OCI-LY1 (cell line): ENCODE data around the gene DCLK1.

ENCODE experiments used
- H2AFZ ChIP-seq: fragments of 200-600 bp; sonication (generic), shearing (Covaris generic); 2 replicates; pipeline ENCODE4 v1.6.0; 2014; ENCODE audit warnings: antibody characterized with exemption, mild to moderate bottlenecking, low read length
- H3F3A ChIP-seq: fragments of 200-600 bp; sonication (generic), shearing (Covaris generic); 2 replicates; pipeline ENCODE4 v1.6.0; 2014; ENCODE audit warnings: mild to moderate bottlenecking, antibody characterized with exemption, low read length, moderate library complexity; ENCODE audit not compliant: insufficient read depth
- H3K27ac ChIP-seq: fragments of 200-600 bp; sonication (generic); 2 replicates; pipeline ENCODE4 v1.5.1; 2014; ENCODE audit warnings: low read length, mixed run types, mild to moderate bottlenecking, low read depth; ENCODE audit not compliant: poor library complexity, severe bottlenecking
- H3K27me3 ChIP-seq: fragments of 200-600 bp; sonication (generic); 2 replicates; pipeline ENCODE4 v1.6.0; 2014; ENCODE audit warnings: antibody characterized with exemption, mild to moderate bottlenecking, low read length, moderate library complexity; ENCODE audit not compliant: insufficient read depth
- H3K36me3 ChIP-seq: fragments of 200-600 bp; sonication (generic); 2 replicates; pipeline ENCODE4 v1.6.1; 2014; ENCODE audit warnings: mild to moderate bottlenecking, antibody characterized with exemption, low read length, moderate library complexity, mixed read lengths; ENCODE audit not compliant: insufficient read depth
- H3K4me1 ChIP-seq: fragments of 200-600 bp; sonication (generic); 2 replicates; pipeline ENCODE4 v1.5.1; 2014; ENCODE audit warnings: mild to moderate bottlenecking, low read length, moderate library complexity; ENCODE audit not compliant: insufficient read depth, severe bottlenecking
- H3K4me2 ChIP-seq: fragments of 200-600 bp; sonication (generic), shearing (Covaris generic); 2 replicates; pipeline ENCODE4 v1.6.1; 2014; ENCODE audit warnings: low read length
- H3K4me3 ChIP-seq: fragments of 200-600 bp; sonication (generic); 2 replicates; pipeline ENCODE4 v1.5.1; 2014; ENCODE audit warnings: low read length, low read depth, mild to moderate bottlenecking, mixed read lengths; ENCODE audit not compliant: poor library complexity, severe bottlenecking
- H3K79me2 ChIP-seq: fragments of 200-600 bp; shearing (Covaris generic); 2 replicates; pipeline ENCODE4 v1.6.1; 2016; ENCODE audit warnings: mixed run types, low read length, mixed read lengths; ENCODE audit not compliant: insufficient read depth
- H3K9ac ChIP-seq: fragments of 200-600 bp; sonication (generic), shearing (Covaris generic); 2 replicates; pipeline ENCODE4 v1.6.1; 2014; ENCODE audit warnings: mild to moderate bottlenecking, low read length, mixed read lengths
- H3K9me2 ChIP-seq: fragments of 200-600 bp; sonication (generic), shearing (Covaris generic); 2 replicates; pipeline ENCODE4 v1.6.1; 2014; ENCODE audit warnings: low read depth, mild to moderate bottlenecking, low read length, mixed read lengths
- H3K9me3 ChIP-seq: fragments of 200-600 bp; shearing (Covaris generic); 2 replicates; pipeline ENCODE4 v1.6.1; 2014; ENCODE audit warnings: low read length, mixed read lengths
- H4K20me1 ChIP-seq: fragments of 200-600 bp; sonication (generic), shearing (Covaris generic); 2 replicates; pipeline ENCODE4 v1.6.0; 2016; ENCODE audit warnings: mild to moderate bottlenecking, low read length; ENCODE audit not compliant: insufficient read depth
- EZH2 ChIP-seq: fragments of 200-600 bp; sonication (generic), shearing (Covaris generic); IDR thresholded peaks from 2 replicates; pipeline ENCODE4 v1.8.0; 2017; ENCODE audit warnings: borderline replicate concordance, mixed run types, mild to moderate bottlenecking, antibody characterized with exemption, low read length, moderate library complexity, mixed read lengths
- TF ChIP-seq, protein P1 (sequence below): fragments of 200-600 bp; sonication (generic), shearing (Covaris generic); IDR thresholded peaks from 2 replicates; pipeline ENCODE4 v1.5.1; 2017; ENCODE audit warnings: mild to moderate bottlenecking, antibody characterized with exemption, low read length, moderate library complexity, mixed read lengths

Gene DCLK1

DNA sequence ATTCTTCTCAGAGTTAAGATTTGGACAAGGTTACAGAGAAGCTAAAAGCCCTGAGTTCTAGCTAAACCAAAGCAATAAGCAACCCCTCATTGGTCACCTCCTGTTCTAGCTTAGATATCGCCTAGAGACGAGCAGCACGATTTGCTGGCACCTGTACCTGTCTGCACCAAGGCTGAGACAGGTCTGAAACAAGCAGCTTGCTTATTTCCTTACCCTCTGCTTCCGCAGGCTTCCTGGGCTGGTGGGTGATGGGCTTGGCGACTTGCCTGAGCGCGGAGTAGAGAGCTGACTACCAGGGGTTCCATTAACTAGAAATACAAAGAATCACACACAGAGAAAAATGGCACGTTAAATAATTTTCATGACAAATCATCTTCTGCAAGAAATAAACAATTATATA is 276.9 kb downstream of the DCLK1 start:
- H3K4me3 ChIP-seq = no peak overlapping the region
- no peak overlapping the region for H3K27ac ChIP-seq
- H2AFZ ChIP-seq = no peak overlapping the region
- no peak overlapping the region for H3K9ac ChIP-seq
- no peaks in the 10 kb centered on the region for H3K9me3 ChIP-seq
- no peak overlapping the region for H3K4me2 ChIP-seq
- no peaks in the 10 kb centered on the region for H3F3A ChIP-seq
- H3K9me2 ChIP-seq = no peaks in the 10 kb centered on the region
- H3K4me1 ChIP-seq = no peaks in the 10 kb centered on the region
- TF ChIP-seq, protein P1, sequence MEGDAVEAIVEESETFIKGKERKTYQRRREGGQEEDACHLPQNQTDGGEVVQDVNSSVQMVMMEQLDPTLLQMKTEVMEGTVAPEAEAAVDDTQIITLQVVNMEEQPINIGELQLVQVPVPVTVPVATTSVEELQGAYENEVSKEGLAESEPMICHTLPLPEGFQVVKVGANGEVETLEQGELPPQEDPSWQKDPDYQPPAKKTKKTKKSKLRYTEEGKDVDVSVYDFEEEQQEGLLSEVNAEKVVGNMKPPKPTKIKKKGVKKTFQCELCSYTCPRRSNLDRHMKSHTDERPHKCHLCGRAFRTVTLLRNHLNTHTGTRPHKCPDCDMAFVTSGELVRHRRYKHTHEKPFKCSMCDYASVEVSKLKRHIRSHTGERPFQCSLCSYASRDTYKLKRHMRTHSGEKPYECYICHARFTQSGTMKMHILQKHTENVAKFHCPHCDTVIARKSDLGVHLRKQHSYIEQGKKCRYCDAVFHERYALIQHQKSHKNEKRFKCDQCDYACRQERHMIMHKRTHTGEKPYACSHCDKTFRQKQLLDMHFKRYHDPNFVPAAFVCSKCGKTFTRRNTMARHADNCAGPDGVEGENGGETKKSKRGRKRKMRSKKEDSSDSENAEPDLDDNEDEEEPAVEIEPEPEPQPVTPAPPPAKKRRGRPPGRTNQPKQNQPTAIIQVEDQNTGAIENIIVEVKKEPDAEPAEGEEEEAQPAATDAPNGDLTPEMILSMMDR = no peak
- no peak for TF ChIP-seq EZH2
- H3K27me3 ChIP-seq = no peaks in the 10 kb centered on the region
- no peaks in the 10 kb centered on the region for H4K20me1 ChIP-seq
- no peaks in the 10 kb centered on the region for H3K79me2 ChIP-seq
- no peaks in the 10 kb centered on the region for H3K36me3 ChIP-seq

DNA sequence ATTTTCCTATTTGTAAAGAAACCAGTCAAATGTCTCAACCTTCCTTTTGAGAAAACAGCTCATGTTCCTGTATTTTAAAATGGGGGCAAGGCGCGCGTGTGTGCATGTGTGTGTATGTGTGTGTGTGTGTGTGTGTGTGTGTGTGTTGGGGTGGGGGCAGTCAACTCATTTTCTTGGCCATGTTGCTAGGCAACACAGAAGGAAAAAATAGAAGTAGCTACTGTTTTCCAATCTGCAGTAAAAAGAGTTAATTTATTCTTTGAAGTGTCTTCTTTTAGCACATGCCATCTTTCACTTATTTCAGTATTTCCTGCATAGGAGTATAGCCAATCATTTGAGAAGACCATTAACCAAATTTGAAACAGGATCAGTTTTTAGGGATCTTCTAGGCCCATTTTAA is 279.3 kb downstream of the DCLK1 start:
- no peaks in the 10 kb centered on the region for H3K36me3 ChIP-seq
- no peaks in the 10 kb centered on the region for H4K20me1 ChIP-seq
- TF ChIP-seq EZH2 = no peak
- TF ChIP-seq, protein P1 = no peak
- no peak overlapping the region for H2AFZ ChIP-seq
- H3K27me3 ChIP-seq = no peaks in the 10 kb centered on the region
- no peaks in the 10 kb centered on the region for H3K9me3 ChIP-seq
- H3K4me1 ChIP-seq = no peaks in the 10 kb centered on the region
- H3F3A ChIP-seq = no peaks in the 10 kb centered on the region
- H3K27ac ChIP-seq = no peak overlapping the region
- H3K79me2 ChIP-seq = no peaks in the 10 kb centered on the region
- H3K9ac ChIP-seq = no peak overlapping the region
- H3K4me3 ChIP-seq = no peak overlapping the region
- no peak overlapping the region for H3K4me2 ChIP-seq
- no peaks in the 10 kb centered on the region for H3K9me2 ChIP-seq

DNA sequence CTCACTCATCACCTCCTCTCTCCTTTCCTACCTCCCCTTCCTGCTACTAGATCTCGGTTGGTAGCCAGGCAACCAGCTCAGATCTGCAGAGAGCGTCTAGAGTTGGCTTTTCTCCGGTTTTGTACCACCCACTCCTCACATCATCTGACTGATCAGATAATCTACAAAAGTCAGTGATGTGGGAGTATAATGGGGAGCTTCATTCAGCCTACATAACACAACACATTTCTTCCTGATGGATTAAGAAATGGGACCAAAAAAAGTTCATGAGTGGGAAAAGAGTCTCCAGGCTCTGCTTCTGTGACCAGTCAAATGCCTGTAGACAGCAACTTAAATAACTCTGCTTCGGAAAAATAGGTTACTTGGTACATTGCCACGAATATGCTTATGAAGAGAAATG is 279.8 kb downstream of the DCLK1 start:
- Histone ChIP-seq H3K27me3 (no peaks in the 10 kb centered on the region), H3F3A (no peaks in the 10 kb centered on the region), H3K9me2 (no peaks in the 10 kb centered on the region), H3K4me1 (no peaks in the 10 kb centered on the region), H3K9ac (no peak overlapping the region), H3K4me2 (no peak overlapping the region), H3K27ac (no peak overlapping the region), H2AFZ (no peak overlapping the region), H3K36me3 (no peaks in the 10 kb centered on the region), H3K4me3 (no peak overlapping the region), H3K79me2 (no peaks in the 10 kb centered on the region), H4K20me1 (no peaks in the 10 kb centered on the region), H3K9me3 (no peaks in the 10 kb centered on the region)
- TF ChIP-seq EZH2 = no peak
- TF ChIP-seq, protein P1 = no peak
